ENCODE data around the gene EIF5.

EIF5 gene

GRCh38 chr14:103333754-103334643 lies at the start of gene EIF5:
EIF5 (plus strand) TSS chr14:103334237; CDS start chr14:103335861, 1,624 bp downstream.
- DNase-seq = peak; percentile 97 to 98

- no peak for DNase-seq
Measured at GRCh38 chr14:103284574-103285467, 49.2 kb upstream of the EIF5 start.

DNA sequence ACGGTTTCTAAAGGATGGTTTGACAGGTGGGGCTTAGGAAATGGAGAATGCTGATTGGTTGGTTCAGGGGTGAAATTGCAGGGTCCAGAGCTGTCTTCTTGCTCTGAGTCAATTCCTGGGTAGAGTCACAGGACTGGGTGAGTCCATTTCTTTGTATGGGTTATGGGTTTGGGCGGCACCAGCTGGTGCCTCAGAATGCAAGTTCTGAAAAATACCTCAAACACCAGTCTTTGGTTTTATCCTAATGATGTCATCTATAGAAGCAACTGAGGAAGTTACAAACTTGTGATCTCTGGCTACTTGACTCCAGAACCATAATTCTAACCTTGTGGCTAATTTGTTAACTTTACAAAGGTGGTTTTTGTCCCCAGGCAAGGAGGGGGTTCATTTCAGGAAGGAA lies 47.6 kb upstream of the EIF5 start:
- no peak for DNase-seq

DNA sequence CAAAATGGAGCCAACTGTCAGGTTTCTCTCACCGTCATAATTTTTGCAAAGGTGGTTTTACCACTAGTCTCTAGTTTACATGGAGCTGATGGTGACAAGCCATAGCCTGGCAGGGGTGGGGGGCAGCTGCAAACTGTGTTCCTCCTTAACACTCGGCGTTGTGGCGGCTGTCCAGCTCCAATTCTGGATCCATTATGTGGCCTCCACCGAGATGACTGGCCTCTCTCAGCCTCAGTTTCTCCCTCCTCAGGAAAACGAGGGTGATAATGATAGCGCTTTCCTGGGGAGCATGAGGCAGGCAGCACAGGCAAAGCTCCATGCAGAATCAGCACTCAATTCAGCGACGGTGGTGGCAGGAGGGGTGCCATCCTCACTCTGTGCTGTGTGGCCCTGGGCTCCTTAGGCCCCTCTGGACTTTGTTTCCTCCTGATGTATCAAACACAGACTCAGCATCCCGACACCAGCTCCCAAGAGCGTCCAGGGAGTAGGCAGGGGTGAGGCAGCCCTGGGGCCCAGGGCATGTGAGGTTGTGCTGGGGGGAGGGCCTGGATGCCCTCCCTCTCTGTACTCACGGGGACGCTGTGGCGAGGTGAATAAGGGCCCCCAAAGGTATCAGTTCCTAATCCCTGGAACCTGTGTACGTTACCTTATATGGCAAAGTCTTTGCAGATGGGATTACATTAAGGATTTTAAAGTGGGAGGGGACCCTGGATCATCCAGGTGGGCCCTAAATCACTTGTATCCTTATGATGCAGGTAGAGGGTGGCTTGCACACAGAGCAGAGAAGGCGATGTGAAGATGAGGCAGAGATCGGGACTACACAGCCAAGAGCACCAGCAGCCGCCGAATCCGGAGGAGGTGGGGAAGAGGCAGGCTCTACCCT lies 46.8 kb upstream of the EIF5 start:
- DNase-seq = no peak

DNA sequence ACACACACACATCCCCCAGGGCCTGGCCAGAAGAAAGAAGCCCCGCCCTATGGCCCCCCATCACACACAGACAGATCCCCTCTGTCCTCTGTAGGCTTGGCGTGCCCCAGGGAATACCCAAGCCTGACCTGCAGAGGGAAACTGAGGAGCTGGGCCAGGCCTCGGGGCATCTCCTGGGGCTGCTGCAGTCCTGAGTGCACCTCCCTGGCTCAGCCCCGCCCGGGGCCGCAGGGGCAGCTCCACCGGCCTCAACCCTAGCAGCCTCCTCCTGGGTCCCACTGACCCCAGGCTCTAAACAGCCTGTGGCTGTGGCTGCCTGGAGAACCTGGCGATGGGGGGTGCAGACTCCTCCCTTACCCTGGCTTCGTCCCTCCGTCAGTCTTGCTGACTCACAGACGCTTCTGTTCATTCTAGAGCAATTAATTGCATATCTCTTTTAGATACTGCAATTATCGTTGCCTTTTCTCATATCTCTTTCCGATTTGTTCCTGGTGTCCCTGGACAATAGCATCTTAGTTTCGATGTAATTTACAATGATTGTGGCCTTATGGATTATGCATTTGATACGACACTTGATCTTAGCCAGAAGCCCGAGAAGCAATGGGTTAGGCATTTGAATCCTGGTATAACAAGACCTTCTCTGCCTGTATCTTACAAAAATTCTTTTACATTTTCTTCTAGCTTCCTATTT lies 45.8 kb upstream of the EIF5 start:
- DNase-seq = no peak

DNA sequence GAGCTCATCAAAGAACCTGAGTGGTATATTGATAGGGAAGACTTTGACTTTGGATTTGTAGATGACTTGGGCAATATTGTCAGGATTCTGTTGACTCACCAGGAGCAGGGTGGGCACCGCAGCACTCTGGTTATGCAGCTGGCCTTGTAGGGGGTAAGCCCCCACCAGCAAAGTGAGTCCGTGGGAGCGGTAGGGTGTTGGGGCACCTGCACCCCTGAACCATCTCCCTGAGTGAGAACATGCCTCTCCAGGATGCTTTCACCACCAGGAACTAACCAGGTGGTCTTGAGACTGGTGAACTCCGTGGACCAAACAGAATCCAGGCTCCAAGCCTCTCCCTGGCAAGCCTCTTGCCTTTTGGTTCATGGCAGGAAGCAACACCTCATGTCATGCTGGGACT lies 44.0 kb upstream of the EIF5 start:
- no peak for DNase-seq

- no peak for DNase-seq
Measured at GRCh38 chr14:103290494-103290893, 43.5 kb upstream of the EIF5 start.

DNA sequence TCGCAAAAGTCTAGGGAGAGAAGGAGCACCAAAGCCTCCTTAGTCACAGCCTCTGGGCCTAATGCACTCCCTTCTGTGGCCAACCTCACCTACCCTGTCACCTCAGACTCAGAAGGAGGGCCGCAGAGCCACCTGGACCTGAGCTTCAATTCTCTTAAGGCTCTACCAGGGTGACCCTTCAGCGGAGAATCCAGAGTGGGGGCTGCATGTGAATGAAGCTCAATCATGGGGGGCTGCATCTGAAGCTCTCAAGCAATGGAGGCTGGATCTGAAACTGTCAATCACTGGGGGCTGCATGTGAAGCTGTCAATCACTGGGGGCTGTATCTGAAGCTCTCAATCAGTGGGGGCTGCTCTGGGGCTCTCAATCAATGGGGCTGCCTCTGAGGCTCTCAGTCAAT lies 43.1 kb upstream of the EIF5 start:
- DNase-seq = no peak

DNA sequence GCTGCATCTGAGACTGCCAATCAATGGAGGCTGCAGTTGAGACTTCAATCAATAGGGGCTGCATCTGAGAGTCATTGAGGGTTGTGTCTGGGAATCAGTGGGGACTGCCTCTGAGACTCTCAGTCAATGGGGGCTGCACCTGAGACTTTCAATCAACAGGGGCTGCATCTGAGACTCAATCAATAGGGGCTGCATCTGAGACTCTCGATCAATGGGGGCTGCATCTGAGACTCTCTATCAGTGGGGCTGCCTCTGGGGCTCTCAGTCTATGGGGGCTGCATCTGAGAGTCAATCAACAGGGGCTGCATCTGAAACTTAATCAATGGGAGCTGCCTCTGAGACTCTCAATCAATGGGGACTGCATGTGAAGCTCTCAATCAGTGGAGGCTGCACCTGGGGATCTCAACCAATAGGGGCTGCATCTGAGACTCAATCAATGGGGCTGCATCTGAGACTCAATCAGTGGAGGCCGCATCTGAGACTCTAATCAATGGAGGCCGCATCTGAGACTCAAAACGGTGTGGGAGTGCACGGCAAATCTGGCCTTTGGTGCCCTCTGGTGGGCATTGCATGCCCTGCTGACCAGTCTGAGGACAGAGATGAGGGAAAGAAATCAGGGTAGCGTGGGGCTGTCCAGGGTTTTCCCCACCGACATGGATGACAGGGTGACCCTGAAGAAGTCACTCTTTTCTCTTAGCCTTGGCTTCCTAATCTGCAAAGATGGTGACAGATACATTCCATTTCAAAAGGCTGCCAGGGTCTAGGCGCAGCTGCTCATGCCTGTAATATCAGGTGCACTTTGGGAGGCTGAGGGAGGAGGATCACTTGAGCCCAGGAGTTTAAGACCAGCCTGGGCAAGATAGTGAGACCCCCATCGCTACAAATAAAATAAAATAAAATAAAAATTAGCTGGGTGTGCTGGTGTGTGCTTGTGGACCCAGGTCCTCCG lies 41.3 kb upstream of the EIF5 start:
- DNase-seq = peak; percentile 51 to 64

- DNase-seq = no peak
Measured at GRCh38 chr14:103293465-103293864, 40.6 kb upstream of the EIF5 start.

DNA sequence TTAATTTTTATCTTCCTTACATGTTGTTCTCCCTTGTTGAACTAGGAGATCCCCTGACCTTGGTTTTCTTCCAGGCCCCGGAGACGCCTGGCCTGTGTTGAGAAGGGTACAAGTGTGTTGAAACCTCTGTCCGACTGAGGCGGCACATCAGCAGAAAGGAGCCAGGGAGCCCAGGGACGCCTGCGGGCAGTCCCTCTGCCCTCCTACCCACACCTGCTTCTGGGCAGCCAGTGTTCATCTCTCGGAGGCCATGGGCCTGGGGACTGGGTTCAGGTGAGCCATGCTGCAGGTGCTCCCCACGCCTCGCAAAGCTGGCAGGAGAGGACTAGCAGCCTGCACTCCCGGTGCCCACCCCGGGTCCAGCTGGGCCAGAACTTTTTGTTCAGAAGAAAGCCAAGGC lies 39.9 kb upstream of the EIF5 start:
- no peak for DNase-seq

GRCh38 chr14:103296007-103296406 lies 38.0 kb upstream of the EIF5 start:
- DNase-seq = no peak

GRCh38 chr14:103296987-103297386 lies 37.0 kb upstream of the EIF5 start:
- DNase-seq = no peak

- DNase-seq = peak in 1 of 2 experiments; percentile 37
Measured at GRCh38 chr14:103298620-103299019, 35.4 kb upstream of the EIF5 start.

- no peak for DNase-seq
Measured at GRCh38 chr14:103301512-103302354, 32.3 kb upstream of the EIF5 start.

DNA sequence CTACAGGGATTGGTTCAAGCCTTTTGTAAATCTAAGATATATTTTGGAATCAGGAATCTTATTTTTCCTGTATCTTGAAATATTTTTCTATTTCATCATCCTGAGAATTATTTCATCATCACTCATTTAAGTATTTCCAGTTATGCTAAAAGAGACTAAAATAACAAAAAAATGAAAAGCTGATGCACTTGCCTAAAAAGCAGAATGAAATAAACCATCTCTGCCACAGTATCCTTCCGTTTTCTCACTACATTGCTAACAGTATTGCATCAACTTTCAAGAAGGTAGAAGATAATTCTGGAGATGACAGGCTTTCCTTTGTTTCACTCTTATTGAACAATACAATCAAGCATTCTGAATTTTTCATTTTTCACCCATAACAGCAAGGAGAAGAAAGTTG lies 31.1 kb upstream of the EIF5 start:
- DNase-seq = no peak

GRCh38 chr14:103304706-103305105 lies 29.3 kb upstream of the EIF5 start:
- no peak for DNase-seq

- DNase-seq = no peak
Measured at GRCh38 chr14:103308717-103309616, 25.1 kb upstream of the EIF5 start.

DNA sequence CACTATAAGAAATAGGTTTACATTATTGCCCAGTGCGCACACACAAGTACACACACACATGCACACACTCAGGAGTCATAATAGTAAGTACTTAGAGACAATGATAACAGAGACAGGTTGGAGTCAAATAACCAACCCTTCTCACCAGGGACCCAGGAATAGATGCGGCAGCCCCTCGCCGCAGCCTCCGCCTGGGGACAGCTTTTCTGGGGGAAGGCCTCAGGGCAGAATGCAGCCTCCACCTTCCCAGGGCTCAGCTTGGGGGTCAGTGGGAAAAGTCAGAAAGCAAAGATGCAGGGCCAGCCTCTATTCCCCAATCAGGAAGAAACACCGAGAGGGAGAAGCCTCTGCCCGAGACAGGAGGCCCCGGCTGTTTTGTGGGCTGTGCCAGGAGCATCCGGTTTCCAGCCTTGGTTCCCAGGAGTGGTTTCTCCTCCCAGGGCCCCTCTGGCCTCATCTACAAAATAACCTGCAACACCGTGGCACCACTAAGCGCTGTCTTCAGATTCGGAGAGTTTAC lies 23.4 kb upstream of the EIF5 start:
- no peak for DNase-seq

Data from Kasumi-1 (cell line).